Heart left ventricle (tissue), 13 donors: ENCODE measurements around the gene RPL27.

Source experiments
- POLR2A ChIP-seq, 2 donors: fragments of 450-650 bp; IDR thresholded peaks; one replicate each; pipeline ENCODE4 v1.6.1; 2017; ENCODE audit warnings: antibody characterized with exemption in 2 of 2, mild to moderate bottlenecking in 2 of 2, moderate library complexity in 2 of 2
- TF ChIP-seq, protein P1 (sequence below), 12 donors: fragments of 200-600 bp; sonication (generic) in 4 of 12; IDR thresholded peaks; one replicate each; pipeline versions ENCODE4 v1.5.0 to v1.8.0; 2018 to 2022; ENCODE audit warnings: antibody characterized with exemption in 12 of 12, mild to moderate bottlenecking in 5 of 12
- donor health status: ischemic (EF 13 %, LVEDD 7.1; RV severe dilation, severe dysfunction).
- donor health status: DM: no; HTN: yes; CAD: no.
- donor health status: DM: no; HTN: no; CAD: no.
- donor health status: ischemic (EF 25% LVEDD 6.9; RV normal size, moderate dysfunction).
- donor health status: ischemic (EF 25% LVEDD 5.7; RV mildly dilated, moderate dysfunction).
- donor health status: ischemic (EF 35%, LVEDD 5.7; RV mildly dilated, moderate dysfunction).
- donor health status: nonischemic (EF 11% LVEDD 7.7; RV severe dilation, severe dysfunction).
- donor health status: DM: yes; HTN: yes; CAD: no.
- donor health status: PGD.
- donor health status: ischemic (EF 29% LVEDD 5.4; RV normal size, mild dysfunction).
- donor health status: nonischemic (EF 23%, LVEDD 6.1; RV moderate dilation, normal function).

GRCh38 chr17:42992872-42993271, 5.3 kb upstream of the RPL27 start:
- TF ChIP-seq, protein P1, sequence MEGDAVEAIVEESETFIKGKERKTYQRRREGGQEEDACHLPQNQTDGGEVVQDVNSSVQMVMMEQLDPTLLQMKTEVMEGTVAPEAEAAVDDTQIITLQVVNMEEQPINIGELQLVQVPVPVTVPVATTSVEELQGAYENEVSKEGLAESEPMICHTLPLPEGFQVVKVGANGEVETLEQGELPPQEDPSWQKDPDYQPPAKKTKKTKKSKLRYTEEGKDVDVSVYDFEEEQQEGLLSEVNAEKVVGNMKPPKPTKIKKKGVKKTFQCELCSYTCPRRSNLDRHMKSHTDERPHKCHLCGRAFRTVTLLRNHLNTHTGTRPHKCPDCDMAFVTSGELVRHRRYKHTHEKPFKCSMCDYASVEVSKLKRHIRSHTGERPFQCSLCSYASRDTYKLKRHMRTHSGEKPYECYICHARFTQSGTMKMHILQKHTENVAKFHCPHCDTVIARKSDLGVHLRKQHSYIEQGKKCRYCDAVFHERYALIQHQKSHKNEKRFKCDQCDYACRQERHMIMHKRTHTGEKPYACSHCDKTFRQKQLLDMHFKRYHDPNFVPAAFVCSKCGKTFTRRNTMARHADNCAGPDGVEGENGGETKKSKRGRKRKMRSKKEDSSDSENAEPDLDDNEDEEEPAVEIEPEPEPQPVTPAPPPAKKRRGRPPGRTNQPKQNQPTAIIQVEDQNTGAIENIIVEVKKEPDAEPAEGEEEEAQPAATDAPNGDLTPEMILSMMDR (IDR thresholded peaks at IDR 0.05): no peak
- no peak for TF ChIP-seq POLR2A (IDR thresholded peaks at IDR 0.05)
